ENCODE results near the gene ACY1. TPM values are rescaled to one million over a fixed set of nuclear protein-coding genes. Genes with fewer than 3 reads are reported as not detected.

The ACY1 gene
- total RNA-seq, 1 experiment from 2014 or later: 50.3 TPM

GRCh38 chr3:52019352-52020080 lies 36.2 kb downstream of the ACY1 start:
- ChIA-PET CTCF (no interaction called here), POLR2A (no interaction called here)
- no peak overlapping the region for H3K4me3 ChIP-seq (ENCODE audit: low read depth in 2 of 2, low read length in 2 of 2)
- H3K4me1 ChIP-seq (ENCODE audit: control insufficient read depth, insufficient read depth, low read length): no peaks in the 10 kb centered on the region
- no peak for ATAC-seq
- intact Hi-C loops (cut with micrococcal nuclease; ENCODE audit: unreplicated experiment): no loop called here
- in situ Hi-C loops (cut with HindIII; ENCODE audit: low pct_unique_long_range_greater_than_20kb, low sequenced_read_pairs): no loop called here
- no peaks in the 10 kb centered on the region for H3K27me3 ChIP-seq (ENCODE audit: control insufficient read depth, insufficient read depth, low read length)
- DNase-seq (ENCODE audit: low read depth, low spot score): no peak
- TF ChIP-seq POLR2AphosphoS5 (IDR thresholded peaks at IDR 0.05; ENCODE audit: low read depth, low read length) (no peak), TCF7L2 (IDR thresholded peaks at IDR 0.05; ENCODE audit: low read depth, low read length) (no peak), REST (IDR thresholded peaks at IDR 0.05; ENCODE audit: insufficient read depth in 1 of 2, low read depth in 2 of 2, low read length in 1 of 2) (no peak), SIN3A (IDR thresholded peaks at IDR 0.05; ENCODE audit: borderline replicate concordance, insufficient read depth, low read depth, low read length) (no peak), CTCF (IDR thresholded peaks at IDR 0.05) (no peak)
- H3K36me3 ChIP-seq (ENCODE audit: control insufficient read depth, insufficient read depth, low read length): no peaks in the 10 kb centered on the region
- no TSS peak for BruUV-seq (replicated peaks)
- no peak overlapping the region for H3K27ac ChIP-seq (ENCODE audit: low read length)
- H3K9me3 ChIP-seq (ENCODE audit: control insufficient read depth, insufficient read depth, low read depth, low read length): no peaks in the 10 kb centered on the region

- no TSS peak for BruUV-seq (replicated peaks)
- DNase-seq (ENCODE audit: low read depth, low spot score): no peak
- no peak for TF ChIP-seq REST (IDR thresholded peaks at IDR 0.05; ENCODE audit: insufficient read depth in 1 of 2, low read depth in 2 of 2, low read length in 1 of 2)
- no peak for TF ChIP-seq POLR2AphosphoS5 (IDR thresholded peaks at IDR 0.05; ENCODE audit: low read depth, low read length)
- TF ChIP-seq CTCF (IDR thresholded peaks at IDR 0.05): no peak
- TF ChIP-seq SIN3A (IDR thresholded peaks at IDR 0.05; ENCODE audit: borderline replicate concordance, insufficient read depth, low read depth, low read length): no peak
- no peak for TF ChIP-seq TCF7L2 (IDR thresholded peaks at IDR 0.05; ENCODE audit: low read depth, low read length)
- Histone ChIP-seq H3K36me3 (ENCODE audit: control insufficient read depth, insufficient read depth, low read length) (no peaks in the 10 kb centered on the region), H3K4me1 (ENCODE audit: control insufficient read depth, insufficient read depth, low read length) (no peaks in the 10 kb centered on the region), H3K27me3 (ENCODE audit: control insufficient read depth, insufficient read depth, low read length) (no peaks in the 10 kb centered on the region), H3K27ac (ENCODE audit: low read length) (no peak overlapping the region), H3K9me3 (ENCODE audit: control insufficient read depth, insufficient read depth, low read depth, low read length) (no peaks in the 10 kb centered on the region), H3K4me3 (ENCODE audit: low read depth in 2 of 2, low read length in 2 of 2) (no peak overlapping the region)
- POLR2A ChIA-PET: no interaction called here
- in situ Hi-C loops (cut with HindIII; ENCODE audit: low pct_unique_long_range_greater_than_20kb, low sequenced_read_pairs): no loop called here
- CTCF ChIA-PET: no interaction called here
- intact Hi-C loops (cut with micrococcal nuclease; ENCODE audit: unreplicated experiment): no loop called here
- no peak for ATAC-seq
These were observed 37.5 kb downstream of the ACY1 start for GRCh38 chr3:52020796-52021195.

Measured in Panc1 (cell line).